Mononuclear cell (primary cell): ENCODE results near the gene MAFF. TPM values are rescaled to one million over a fixed set of nuclear protein-coding genes. Genes with fewer than 3 reads are reported as not detected.
"Not testable (repeated sequence)": the region's sequence is repeated elsewhere in the genome, so short reads cannot be mapped to it uniquely, and the experiment has no call there.

ENCODE experiments used
- H3K27me3 ChIP-seq: 2 replicates; pipeline ENCODE4 v1.6.0; 2011; ENCODE audit warnings: low read length, control low read depth; ENCODE audit not compliant: insufficient read depth
- H3K4me1 ChIP-seq: 2 replicates; pipeline ENCODE4 v1.5.1; 2011; ENCODE audit warnings: mild to moderate bottlenecking, low read length, control low read depth; ENCODE audit not compliant: insufficient read depth
- H3K4me3 ChIP-seq: 2 replicates; pipeline ENCODE4 v1.5.1; 2011; ENCODE audit warnings: mild to moderate bottlenecking, low read length, moderate library complexity
- H3K9me3 ChIP-seq: 2 replicates; pipeline ENCODE4 v1.5.1; 2011; ENCODE audit warnings: low read depth, mild to moderate bottlenecking, control low read depth, low read length
- total RNA-seq: library from RNA; depleted of rRNA; stranded (reverse); fragments of >200 nt; gene quantifications from one replicate; pipeline ENCODE4 v1.2.3, GENCODE V29; 2012

Gene MAFF
- total RNA-seq = 37.3 TPM

DNA sequence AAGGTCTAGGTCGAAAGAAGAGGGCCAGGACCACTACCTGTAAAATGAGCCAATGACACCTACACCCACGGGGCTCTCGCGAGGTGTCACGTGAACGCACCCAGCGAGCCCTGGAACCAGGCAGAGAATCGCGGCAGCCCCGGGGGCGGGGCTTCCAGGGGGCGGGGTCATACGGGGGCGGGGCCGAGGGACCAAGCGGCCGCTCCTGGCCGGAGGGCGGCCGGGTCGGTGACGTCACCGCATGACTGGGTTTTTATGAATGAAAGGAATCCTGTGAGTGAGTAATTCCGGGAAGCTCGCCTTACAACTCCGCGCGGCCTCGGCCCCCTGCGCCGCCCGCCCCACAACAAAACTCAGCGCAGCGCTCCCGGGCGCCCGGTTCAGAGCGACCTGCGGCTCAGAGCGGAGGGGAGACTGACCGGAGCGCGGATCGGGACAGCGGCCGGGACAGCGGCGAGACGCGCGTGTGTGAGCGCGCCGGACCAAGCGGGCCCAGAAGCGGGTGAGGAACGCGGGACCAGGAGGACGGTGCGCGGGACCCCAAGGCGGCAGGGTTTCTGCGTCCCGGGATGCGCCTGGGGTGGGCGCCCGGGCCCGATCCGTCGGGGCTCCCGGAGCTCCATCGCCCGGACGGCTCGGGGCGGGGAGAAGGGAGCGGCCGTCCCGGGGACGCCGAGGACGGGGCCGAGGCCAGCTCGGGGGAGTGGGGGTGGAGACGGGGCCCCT is at the start of gene MAFF:
Gene MAFF, plus strand, starts transcription at position 284 of the 726 bp plus-strand sequence. CDS start 11,860 bp downstream, outside the sequence.
- H3K27me3 ChIP-seq = no peaks in the 10 kb centered on the region
- H3K4me1 ChIP-seq = peaks cover 49% of the 10 kb centered on the region
- no peaks in the 10 kb centered on the region for H3K9me3 ChIP-seq
- H3K4me3 ChIP-seq = peak within 1 kb of the TSS; percentile 56

DNA sequence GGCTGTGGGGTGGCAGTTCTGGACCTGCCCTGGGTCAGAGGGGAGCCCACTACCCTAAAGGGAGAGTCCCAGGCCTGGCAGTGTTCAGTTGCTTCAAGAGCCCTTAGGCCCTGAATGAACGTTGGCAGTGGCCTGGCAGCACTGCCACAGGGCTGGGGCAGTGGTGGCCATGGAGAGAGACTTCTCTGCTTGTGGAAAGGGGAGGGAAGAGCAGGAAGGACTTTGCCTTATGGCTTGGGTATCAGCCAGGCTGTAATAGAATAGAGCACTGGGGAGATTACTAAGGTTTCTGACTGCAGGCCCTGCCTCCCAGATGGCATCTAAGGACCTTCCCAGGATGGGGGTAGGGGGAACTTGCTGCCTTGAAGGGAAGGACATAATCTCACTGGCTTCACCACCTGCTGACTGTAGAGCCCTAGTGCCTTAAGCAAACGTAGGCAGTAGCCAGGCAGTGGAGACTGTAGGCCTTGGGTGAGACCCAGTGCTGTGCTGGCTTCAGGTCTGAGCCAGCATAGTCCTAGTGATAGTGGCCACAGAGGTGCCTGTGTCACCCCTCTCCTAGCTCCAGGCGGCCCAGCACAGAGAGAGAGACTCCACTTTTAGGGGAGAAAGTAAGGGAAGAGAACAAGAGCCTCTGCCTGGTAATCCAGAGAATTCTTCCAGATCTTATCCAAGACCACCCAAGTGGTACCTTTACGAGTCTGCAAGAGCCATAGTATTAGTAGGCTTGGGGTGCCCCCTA is 47.8 kb upstream of the MAFF start:
- Histone ChIP-seq H3K27me3 (no peaks in the 10 kb centered on the region), H3K4me3 (no peak overlapping the region), H3K9me3 (no peaks in the 10 kb centered on the region), H3K4me1 (no peaks in the 10 kb centered on the region)

DNA sequence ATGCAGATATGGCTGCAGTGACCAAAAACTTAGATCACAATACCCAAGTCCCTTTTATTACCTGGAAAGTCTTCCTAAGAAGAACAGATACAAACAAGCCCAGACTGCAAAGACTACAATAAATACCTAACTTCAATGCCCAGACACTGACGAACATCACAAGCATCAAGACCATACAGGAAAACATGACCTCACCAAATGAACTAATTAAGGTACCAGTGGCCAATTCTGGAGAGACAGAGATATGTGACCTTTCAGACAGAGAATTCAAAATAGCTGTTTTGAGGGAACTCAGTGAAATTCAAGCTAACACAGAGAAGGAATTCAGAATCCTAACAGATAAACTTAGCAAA is 47.3 kb upstream of the MAFF start:
- H3K27me3 ChIP-seq, H3K9me3 ChIP-seq, H3K4me1 ChIP-seq, H3K4me3 ChIP-seq: not testable (repeated sequence)

DNA sequence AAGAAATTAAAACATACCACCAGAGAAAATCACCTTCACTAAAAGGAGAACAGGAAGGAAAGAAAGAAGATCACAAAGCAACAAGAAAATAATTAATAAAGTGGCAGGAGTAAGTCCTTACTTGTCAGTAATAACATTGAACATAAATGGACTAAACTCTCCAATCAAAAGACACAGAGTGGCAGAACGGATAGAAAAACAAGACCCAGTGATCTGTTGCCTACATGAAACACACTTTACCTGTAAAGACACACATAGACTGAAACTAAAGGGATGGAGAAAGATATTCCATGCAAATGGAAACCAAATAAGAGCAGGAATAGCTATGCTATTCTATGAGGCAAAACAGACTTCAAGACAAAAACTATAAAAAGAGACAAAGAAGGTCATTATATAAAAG is 46.1 kb upstream of the MAFF start:
- H3K4me1 ChIP-seq = no peaks in the 10 kb centered on the region
- no peaks in the 10 kb centered on the region for H3K27me3 ChIP-seq
- no peak overlapping the region for H3K4me3 ChIP-seq
- H3K9me3 ChIP-seq = no peaks in the 10 kb centered on the region

DNA sequence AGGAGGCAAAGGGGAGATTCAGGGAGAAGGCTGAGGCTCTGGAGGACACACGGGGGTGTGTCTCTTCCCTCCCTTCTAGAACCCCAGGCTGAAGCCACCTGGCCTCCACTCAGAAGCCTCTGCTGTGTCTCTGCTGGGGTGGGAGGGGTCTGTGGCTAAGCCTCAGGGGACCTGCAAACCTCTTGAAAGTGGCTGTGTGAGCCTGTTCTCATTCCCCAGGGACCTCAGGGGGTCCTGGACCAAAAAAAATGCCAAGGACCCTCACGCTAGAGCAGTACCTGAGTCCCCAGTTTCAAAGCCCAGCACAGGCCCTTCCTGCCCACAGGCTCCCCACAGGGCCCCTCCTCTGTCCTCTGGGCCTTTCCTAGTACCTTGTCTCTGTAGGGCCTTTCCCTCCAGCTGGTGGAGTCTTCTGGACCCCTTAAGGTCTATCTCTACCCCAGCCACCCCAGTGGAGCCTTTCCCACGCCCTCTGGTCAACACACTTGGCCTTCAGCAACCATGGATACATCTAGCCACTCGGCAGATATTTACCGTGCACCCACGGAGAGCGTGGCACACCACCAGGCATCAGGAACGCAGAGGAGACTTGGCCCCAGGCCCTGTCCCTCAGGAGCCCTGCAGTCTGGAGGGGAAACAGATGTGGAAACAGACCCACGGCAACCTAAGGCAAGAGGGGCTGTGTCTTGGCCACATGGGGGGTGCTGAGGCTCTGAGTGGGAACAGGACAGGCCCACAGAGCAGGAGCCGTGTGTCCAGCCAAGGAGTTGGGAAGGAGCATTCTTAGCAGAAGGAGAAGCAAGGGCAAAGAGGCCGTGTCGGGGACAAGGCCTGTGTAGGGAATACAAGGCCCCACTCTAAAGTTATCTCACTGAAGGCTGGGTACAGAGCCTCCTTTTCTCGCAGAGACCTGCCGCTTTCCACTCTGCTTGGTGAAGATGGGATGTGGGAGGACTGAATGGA is 38.6 kb upstream of the MAFF start:
- H3K9me3 ChIP-seq = no peaks in the 10 kb centered on the region
- no peak overlapping the region for H3K4me3 ChIP-seq
- no peaks in the 10 kb centered on the region for H3K27me3 ChIP-seq
- peaks cover 16% of the 10 kb centered on the region for H3K4me1 ChIP-seq

DNA sequence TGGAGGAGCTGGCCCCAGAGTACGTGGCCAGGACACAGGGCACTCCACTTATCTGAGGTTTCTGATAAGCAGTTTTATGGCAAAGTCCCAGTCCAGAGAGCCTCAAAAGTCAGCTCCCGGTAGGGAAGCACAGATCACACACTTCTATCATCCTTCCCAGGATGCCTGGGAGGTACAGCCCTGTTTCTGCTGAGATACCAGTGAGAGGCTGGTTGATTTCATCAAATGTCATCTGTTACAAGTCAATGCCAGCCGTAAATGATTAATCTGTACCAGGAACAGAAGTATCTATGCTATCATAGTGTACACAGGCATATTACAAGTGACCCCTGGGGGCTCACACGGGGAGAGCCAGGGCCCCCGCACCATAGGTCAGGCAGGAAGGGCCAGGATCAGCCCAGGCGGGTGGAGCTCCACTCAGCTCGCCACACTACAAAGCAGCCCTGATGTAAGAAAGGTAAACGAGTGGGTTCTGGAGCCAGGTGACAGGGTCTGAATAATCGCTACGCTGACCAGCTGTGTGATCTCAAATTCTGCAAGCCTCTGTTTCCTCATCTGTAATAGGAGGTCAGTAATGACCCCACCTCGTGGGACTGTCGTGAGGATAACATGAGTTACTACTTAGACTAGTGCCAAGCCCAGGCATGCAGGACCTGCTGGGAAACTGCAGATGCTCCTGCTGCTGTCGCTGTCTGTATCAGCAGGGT is 37.8 kb upstream of the MAFF start:
- Histone ChIP-seq H3K4me1 (peaks cover 16% of the 10 kb centered on the region), H3K27me3 (no peaks in the 10 kb centered on the region), H3K4me3 (no peak overlapping the region), H3K9me3 (no peaks in the 10 kb centered on the region)

DNA sequence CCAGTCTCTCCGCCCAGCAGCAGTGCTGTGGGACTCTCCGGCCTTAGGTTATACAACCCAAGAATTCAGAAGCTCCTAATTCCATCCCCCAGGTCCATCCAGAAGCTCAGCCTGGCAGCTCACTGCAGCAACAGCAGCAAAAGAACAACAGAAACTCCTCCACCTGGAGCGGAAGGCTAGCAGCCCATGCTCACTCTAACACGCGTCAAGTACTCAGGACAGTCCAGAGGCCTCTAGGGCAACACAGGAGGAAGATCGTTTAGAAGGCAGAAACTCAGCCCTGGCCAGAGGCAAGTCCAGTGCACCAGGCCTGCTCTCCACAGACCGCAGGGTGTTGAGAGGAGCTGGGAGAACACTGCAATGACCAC is 37.3 kb upstream of the MAFF start:
- no peaks in the 10 kb centered on the region for H3K9me3 ChIP-seq
- H3K27me3 ChIP-seq = no peaks in the 10 kb centered on the region
- H3K4me3 ChIP-seq = no peak overlapping the region
- peaks cover 16% of the 10 kb centered on the region for H3K4me1 ChIP-seq

DNA sequence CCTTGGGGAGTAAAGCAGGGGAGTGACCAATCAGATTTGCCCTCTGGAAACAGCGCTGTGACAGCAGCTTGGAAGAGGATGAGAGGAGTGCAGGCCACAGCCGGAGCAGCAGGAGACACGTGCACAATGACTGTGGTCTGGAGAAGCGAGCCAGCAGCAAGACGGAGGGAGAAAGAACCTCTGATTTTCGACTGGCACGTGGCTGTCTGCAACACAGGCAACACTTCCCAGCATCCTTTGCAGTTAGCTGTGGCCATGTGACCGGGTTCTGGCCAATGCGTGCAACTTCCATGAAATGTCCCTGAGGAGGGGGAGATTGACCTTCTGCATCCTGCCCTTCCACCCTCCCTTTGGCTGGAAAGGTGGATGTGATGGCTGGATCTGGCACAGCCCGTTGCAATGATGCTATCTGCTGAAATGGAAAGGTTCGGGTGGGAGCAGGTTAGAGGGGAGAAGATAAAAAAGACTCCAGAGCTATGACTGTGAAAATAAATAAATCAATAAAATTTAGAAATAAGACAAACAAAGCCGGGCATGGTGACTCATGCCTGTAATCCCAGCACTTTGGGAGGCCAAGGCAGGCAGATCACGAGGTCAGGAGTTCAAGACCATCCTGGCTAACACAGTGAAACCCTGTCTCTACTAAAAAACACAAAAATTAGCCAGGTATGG is 35.7 kb upstream of the MAFF start:
- Histone ChIP-seq H3K4me1 (peaks cover 16% of the 10 kb centered on the region), H3K9me3 (no peaks in the 10 kb centered on the region)

DNA sequence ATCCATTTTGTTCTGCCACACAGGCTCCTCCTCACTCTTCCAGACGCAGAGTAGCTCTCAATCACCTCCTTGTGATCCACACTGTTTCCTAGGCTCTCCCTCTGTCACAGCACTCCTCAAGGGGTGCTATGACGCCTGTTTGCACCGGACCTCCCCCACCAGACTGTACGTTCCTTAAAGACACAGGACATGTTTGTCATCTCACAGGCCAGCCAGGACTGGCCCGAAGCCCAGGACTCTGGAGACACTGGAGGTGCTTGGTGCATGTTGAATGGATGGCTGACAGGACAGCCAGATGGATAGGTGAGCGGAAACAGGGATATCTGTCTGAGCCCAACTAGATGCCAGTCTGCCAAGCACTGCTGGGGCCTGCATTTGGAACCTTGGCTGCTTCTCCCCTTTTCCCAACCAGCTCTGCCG is 33.8 kb upstream of the MAFF start:
- Histone ChIP-seq H3K4me1 (peaks cover 7% of the 10 kb centered on the region), H3K27me3 (no peaks in the 10 kb centered on the region), H3K4me3 (no peak overlapping the region), H3K9me3 (no peaks in the 10 kb centered on the region)

More for the DNA sequence above, 35.7 kb upstream of the MAFF start:
- Histone ChIP-seq H3K27me3 (no peaks in the 10 kb centered on the region), H3K4me3 (no peak overlapping the region)

DNA sequence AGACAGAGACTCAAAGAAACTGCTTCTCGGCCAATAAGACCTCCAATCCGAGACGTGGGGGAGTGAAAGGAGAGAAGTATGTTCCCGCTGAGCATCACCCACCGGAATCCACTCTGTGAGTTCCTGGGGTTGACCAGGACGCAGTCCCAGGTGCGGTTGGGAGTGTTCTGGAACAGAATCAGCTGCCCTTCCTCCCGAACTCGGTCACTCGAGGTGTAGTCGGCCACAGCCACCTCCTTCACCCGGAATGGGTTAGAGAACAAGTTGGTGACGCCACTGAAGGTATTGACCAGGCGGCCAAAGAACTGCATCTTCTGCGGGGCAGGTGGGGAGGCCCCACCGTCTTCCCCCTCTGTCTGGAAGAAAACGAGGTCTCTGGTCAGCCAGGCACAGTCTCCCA is 32.7 kb upstream of the MAFF start:
- Histone ChIP-seq H3K27me3 (no peaks in the 10 kb centered on the region), H3K4me3 (no peak overlapping the region), H3K4me1 (peaks cover 13% of the 10 kb centered on the region), H3K9me3 (no peaks in the 10 kb centered on the region)

DNA sequence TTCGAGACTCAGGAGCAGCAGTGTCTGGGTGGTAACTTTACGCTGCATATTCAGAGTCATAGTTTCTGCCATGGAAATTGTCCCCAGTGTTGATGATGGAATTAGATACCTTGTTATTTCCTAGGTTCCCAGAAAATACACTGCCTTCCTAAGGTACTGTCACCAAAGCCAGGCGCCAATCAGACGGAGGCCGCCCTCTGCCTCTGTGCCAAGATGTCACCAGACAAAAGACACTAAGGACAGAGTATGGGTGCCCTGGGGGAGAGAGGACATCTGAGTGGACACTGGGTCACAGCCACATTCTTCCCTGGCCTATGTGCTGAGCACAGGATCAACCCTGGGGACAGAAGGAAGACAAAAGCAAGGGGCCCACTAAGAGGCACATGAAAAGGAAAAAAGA is 31.3 kb upstream of the MAFF start:
- Histone ChIP-seq H3K4me1 (peaks cover 17% of the 10 kb centered on the region), H3K4me3 (no peak overlapping the region), H3K27me3 (no peaks in the 10 kb centered on the region), H3K9me3 (no peaks in the 10 kb centered on the region)

DNA sequence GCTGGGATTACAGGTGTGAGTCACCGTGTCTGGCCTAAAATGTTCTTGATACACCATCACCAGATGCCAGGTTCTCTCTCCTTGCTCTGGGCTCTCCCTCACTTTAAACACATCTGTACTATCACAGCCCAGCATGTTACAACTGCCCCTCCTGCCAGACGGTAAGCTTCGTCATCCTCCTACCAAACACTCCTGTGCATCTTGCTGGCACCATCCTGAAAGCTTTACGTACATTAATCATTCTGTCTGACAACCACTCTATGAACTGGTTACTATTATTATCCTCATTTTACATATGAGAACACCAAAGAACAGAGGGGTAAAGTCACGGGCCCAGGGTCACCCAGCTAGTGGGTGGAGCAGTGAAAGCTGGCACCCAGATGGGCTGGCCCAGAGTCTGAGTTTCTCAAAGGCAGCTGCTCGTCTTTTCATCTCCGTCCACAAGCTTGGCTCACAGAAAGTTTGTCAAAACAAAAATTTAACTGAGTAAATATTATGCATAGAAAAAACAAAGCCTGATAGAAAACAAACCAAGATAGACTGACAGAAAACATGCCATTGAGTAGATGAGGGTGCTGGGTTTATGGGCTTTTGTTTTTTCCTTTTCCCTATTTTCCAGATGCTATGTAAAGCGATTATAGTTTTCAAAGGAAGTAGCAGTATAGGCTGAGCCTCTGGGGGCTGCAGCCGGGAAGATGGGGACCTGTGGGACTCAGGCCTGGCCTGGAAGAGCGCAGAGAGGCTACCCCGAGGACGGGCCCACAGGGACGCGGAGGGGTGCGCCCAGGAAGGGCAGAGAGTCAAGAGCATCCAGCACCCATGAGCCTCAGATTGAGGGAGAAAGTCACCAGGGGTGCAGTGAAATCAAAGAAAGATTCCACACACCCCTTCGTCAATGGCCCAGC is 29.6 kb upstream of the MAFF start:
- H3K27me3 ChIP-seq = no peaks in the 10 kb centered on the region
- H3K4me1 ChIP-seq = peaks cover 34% of the 10 kb centered on the region
- no peaks in the 10 kb centered on the region for H3K9me3 ChIP-seq
- H3K4me3 ChIP-seq = no peak overlapping the region

DNA sequence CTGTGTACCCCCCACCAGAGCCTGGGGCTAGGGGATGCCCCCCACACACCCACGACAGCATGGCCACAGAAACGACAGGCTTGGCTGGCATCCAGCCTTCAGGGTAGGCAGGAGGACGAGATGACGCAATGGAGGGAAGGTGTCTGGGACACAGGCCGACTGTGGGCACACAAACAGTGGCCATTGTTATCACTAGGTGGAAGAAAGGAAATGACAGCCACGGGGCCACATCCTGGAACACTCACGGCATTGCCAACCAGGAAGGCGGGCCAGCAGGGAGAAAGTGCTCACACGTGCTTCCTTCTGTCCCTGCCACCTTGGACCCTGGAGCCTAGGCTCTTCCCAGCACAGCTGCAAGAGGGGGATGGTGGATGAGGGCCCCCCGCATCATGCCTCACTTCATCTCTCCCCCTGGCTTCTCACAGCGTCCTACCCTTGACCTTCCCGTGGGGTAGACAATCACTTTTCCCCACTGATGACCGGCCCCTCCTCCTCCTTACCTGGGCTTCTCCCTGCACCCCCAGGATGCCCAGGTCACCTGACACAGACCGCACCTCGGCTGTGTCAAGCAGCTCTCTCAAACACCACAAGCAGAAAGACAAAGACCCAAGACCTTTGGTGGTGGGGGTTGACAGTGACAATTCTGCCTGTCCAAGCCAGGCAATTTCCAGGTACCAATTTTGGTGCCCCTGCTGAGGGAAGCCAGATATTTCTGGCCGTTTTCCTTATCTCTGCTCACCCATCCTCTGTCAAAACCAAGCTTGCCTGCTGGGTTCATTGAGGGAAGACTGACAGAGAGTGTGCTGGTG is 28.8 kb upstream of the MAFF start:
- H3K4me1 ChIP-seq = peaks cover 36% of the 10 kb centered on the region
- H3K27me3 ChIP-seq = no peaks in the 10 kb centered on the region
- H3K4me3 ChIP-seq = no peak overlapping the region
- H3K9me3 ChIP-seq = no peaks in the 10 kb centered on the region
